ENCODE results near the gene PRSS16. TPM values are rescaled to one million over a fixed set of nuclear protein-coding genes. Genes with fewer than 3 reads are reported as not detected.

Gene PRSS16
- total and polyA plus RNA-seq, 2 donors (not counting 3 experiments of a cell fraction or from before 2014, with no cell fraction given), result not detected

GRCh38 chr6:27255866-27256265 lies 8.4 kb downstream of the PRSS16 start:
- TF ChIP-seq MYC (IDR thresholded peaks at IDR 0.05; ENCODE audit: low read depth, low read length) (no peak), EZH2 (IDR thresholded peaks at IDR 0.05; ENCODE audit: borderline replicate concordance, low read depth, low read length, severe bottlenecking) (no peak), POLR2A (IDR thresholded peaks at IDR 0.05; ENCODE audit: low read depth, low read length) (no peak), MAX (IDR thresholded peaks at IDR 0.05; ENCODE audit: insufficient read depth, insufficient read length) (no peak), POLR2AphosphoS5 (IDR thresholded peaks at IDR 0.05; ENCODE audit: insufficient read depth, low read depth, low read length) (no peak), GATA2 (IDR thresholded peaks at IDR 0.05; ENCODE audit: insufficient read depth, insufficient read length, low read depth, low read length) (no peak), FOS (IDR thresholded peaks at IDR 0.05; ENCODE audit: borderline replicate concordance, insufficient read depth, low read length) (no peak), JUN (IDR thresholded peaks at IDR 0.05; ENCODE audit: borderline replicate concordance, insufficient read depth, insufficient read length, low read depth) (no peak)
- TF ChIP-seq, protein P1, sequence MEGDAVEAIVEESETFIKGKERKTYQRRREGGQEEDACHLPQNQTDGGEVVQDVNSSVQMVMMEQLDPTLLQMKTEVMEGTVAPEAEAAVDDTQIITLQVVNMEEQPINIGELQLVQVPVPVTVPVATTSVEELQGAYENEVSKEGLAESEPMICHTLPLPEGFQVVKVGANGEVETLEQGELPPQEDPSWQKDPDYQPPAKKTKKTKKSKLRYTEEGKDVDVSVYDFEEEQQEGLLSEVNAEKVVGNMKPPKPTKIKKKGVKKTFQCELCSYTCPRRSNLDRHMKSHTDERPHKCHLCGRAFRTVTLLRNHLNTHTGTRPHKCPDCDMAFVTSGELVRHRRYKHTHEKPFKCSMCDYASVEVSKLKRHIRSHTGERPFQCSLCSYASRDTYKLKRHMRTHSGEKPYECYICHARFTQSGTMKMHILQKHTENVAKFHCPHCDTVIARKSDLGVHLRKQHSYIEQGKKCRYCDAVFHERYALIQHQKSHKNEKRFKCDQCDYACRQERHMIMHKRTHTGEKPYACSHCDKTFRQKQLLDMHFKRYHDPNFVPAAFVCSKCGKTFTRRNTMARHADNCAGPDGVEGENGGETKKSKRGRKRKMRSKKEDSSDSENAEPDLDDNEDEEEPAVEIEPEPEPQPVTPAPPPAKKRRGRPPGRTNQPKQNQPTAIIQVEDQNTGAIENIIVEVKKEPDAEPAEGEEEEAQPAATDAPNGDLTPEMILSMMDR (IDR thresholded peaks at IDR 0.05; ENCODE audit: extremely low read depth in 1 of 2, insufficient read depth in 1 of 2, low read depth in 1 of 2, low read length in 2 of 2), result no peak
- no peak for FAIRE-seq
- POLR2A ChIA-PET, result interaction anchor here (0.5 kb wide), 1 partner anchor 8 kb away, joined by 3 read pairs; no protein-coding TSS in a partner anchor

More at GRCh38 chr6:27255866-27256265, 8.4 kb downstream of the PRSS16 start:
- CTCF ChIA-PET, result no interaction called here
- no peak overlapping the region for H3K9ac ChIP-seq (replicated peaks; ENCODE audit: extremely low read depth, insufficient read depth, low read length)
- no peaks in the 10 kb centered on the region for H4K20me1 ChIP-seq (replicated peaks; ENCODE audit: control insufficient read depth, extremely low read depth, insufficient read depth, low read length)
- H3K79me2 ChIP-seq (ENCODE audit: control insufficient read depth, insufficient read depth, low read length), result no peaks in the 10 kb centered on the region
- peaks cover 17 to 26% of the 10 kb centered on the region in 2 experiments for H3K27me3 ChIP-seq (ENCODE audit: control insufficient read depth in 2 of 2, insufficient read depth in 2 of 2, low read length in 2 of 2)
- no peaks in the 10 kb centered on the region for H3K36me3 ChIP-seq (ENCODE audit: control insufficient read depth in 2 of 2, extremely low read depth in 1 of 2, insufficient read depth in 2 of 2, low read length in 2 of 2)
- H3K4me2 ChIP-seq (ENCODE audit: insufficient read depth, low read length), result no peak overlapping the region
- intact Hi-C loops (cut with micrococcal nuclease) (no loop called here), dilution Hi-C loops (cut with MboI; ENCODE audit: extremely low pct_ligation_motif_present, low sequenced_read_pairs) (no loop called here)
- no peak for DNase-seq (ENCODE audit: low read depth, low spot score)
- no peak overlapping the region for H3K27ac ChIP-seq (ENCODE audit: insufficient read depth, low read depth, low read length)
- no peaks in the 10 kb centered on the region for H3K9me3 ChIP-seq (replicated peaks; ENCODE audit: control insufficient read depth, insufficient read depth, low read length)
- H3K4me1 ChIP-seq (ENCODE audit: control insufficient read depth, extremely low read depth, insufficient read depth, low read length), result peaks cover 4% of the 10 kb centered on the region
- no peaks in the 10 kb centered on the region for H3K9me1 ChIP-seq (replicated peaks; ENCODE audit: control insufficient read depth, extremely low read depth, insufficient read depth, low read length)
- BruUV-seq (replicated peaks), result no TSS peak
- no peak overlapping the region for H2AFZ ChIP-seq (ENCODE audit: low read depth, low read length)
- no peak overlapping the region for H3K4me3 ChIP-seq (replicated peaks in 1 of 3; ENCODE audit: insufficient read depth in 1 of 3, low read depth in 1 of 3, low read length in 3 of 3)

All from endothelial cell of umbilical vein (primary cell).